Stomach (tissue), 4 donors: ENCODE results near the gene TENT5C.

Experiments used
- EP300 ChIP-seq: sonication (generic); formaldehyde crosslinking; IDR thresholded peaks from one replicate; pipeline ENCODE4 v1.6.1; 2017; ENCODE audit warnings: antibody characterized with exemption
- POLR2A ChIP-seq, 4 donors: fragments of 450-650 bp; IDR thresholded peaks; one replicate each; pipeline ENCODE4 v1.6.1; 2016; ENCODE audit warnings: antibody characterized with exemption in 4 of 4, control low read depth in 2 of 4, mild to moderate bottlenecking in 1 of 4, moderate library complexity in 1 of 4
- TF ChIP-seq, protein P1 (sequence below), 7 experiments: fragments of 450-650 bp in 4 of 7; fragments of 200-600 bp in 3 of 7; sonication (generic) in 3 of 7; IDR thresholded peaks; one replicate each; pipeline ENCODE4 v1.5.1; 2016 to 2019; ENCODE audit warnings: antibody characterized with exemption in 7 of 7, control low read depth in 2 of 7, mild to moderate bottlenecking in 1 of 7

GRCh38 chr1:117657031-117657430 lies 51.2 kb downstream of the TENT5C start:
- TF ChIP-seq POLR2A (IDR thresholded peaks at IDR 0.05): no peak
- TF ChIP-seq, protein P1, sequence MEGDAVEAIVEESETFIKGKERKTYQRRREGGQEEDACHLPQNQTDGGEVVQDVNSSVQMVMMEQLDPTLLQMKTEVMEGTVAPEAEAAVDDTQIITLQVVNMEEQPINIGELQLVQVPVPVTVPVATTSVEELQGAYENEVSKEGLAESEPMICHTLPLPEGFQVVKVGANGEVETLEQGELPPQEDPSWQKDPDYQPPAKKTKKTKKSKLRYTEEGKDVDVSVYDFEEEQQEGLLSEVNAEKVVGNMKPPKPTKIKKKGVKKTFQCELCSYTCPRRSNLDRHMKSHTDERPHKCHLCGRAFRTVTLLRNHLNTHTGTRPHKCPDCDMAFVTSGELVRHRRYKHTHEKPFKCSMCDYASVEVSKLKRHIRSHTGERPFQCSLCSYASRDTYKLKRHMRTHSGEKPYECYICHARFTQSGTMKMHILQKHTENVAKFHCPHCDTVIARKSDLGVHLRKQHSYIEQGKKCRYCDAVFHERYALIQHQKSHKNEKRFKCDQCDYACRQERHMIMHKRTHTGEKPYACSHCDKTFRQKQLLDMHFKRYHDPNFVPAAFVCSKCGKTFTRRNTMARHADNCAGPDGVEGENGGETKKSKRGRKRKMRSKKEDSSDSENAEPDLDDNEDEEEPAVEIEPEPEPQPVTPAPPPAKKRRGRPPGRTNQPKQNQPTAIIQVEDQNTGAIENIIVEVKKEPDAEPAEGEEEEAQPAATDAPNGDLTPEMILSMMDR (IDR thresholded peaks at IDR 0.05): no peak
- TF ChIP-seq EP300: no peak
